Testis (tissue), 3 donors: ENCODE data around the gene EDN3. TPM values are rescaled to one million over a fixed set of nuclear protein-coding genes. Genes with fewer than 3 reads are reported as not detected.
"Not testable (repeated sequence)": the region's sequence is repeated elsewhere in the genome, so short reads cannot be mapped to it uniquely, and the experiment has no call there.

Experiments
- DNase-seq: peaks from one replicate; pipeline ENCODE4 v3.0.0-alpha.2; 2019
- H3K27ac ChIP-seq, 2 donors: fragments of 200-600 bp; sonication (generic); one replicate each; pipeline ENCODE4 v1.5.1; 2019
- H3K27me3 ChIP-seq: fragments of 200-600 bp; sonication (generic); one replicate; pipeline ENCODE4 v1.5.1; 2019
- H3K36me3 ChIP-seq: fragments of 200-600 bp; sonication (generic); one replicate; pipeline ENCODE4 v1.5.1; 2017; ENCODE audit warnings: low read depth; ENCODE audit errors: missing control alignments
- H3K4me1 ChIP-seq: fragments of 200-600 bp; sonication (generic); one replicate; pipeline ENCODE4 v1.5.1; 2019
- H3K4me3 ChIP-seq, 2 donors: fragments of 200-600 bp; sonication (generic); one replicate each; pipeline ENCODE4 v1.5.1; 2017 to 2019
- H3K9me3 ChIP-seq: fragments of 200-600 bp; sonication (generic); one replicate; pipeline ENCODE4 v1.5.1; 2017
- POLR2A ChIP-seq: fragments of 450-650 bp; IDR thresholded peaks from one replicate; pipeline ENCODE4 v1.6.1; 2017; ENCODE audit warnings: antibody characterized with exemption, mild to moderate bottlenecking, moderate library complexity
- WGBS, 2 donors: methylation state at CpG; one replicate each; pipeline ENCODE4 v1.1.5; 2018; 5-methylcytosine and 5-hydroxymethylcytosine counted together
- intact Hi-C: fragments of 100-400 bp; cut with DNase I; formaldehyde crosslinking; loops from one replicate; pipeline ENCODE4 v1.15.1; 2023; ENCODE audit warnings: low total_unique reads
- polyA plus RNA-seq: library from polyadenylated mRNA; stranded (reverse); fragments of 350-450 nt; fragmentation: Illumina TruSeq; extraction: RNeasy Lipid Tissue Mini Kit (QIAGEN cat#74804); gene quantifications from one replicate; pipeline ENCODE4 v1.2.3, GENCODE V29; 2014; ENCODE audit warnings: low read depth, low replicate concordance; ENCODE audit not compliant: insufficient read depth
- total RNA-seq, 2 donors: library from RNA; depleted of rRNA; stranded (reverse); fragments of >200 nt; gene quantifications; one replicate each; pipeline ENCODE4 v1.2.3, GENCODE V29; 2016
- TF ChIP-seq, protein P1 (sequence below), 3 experiments: fragments of 450-650 bp in 2 of 3; fragments of 200-600 bp in 1 of 3; sonication (generic) in 1 of 3; IDR thresholded peaks; one replicate each; pipeline ENCODE4 v1.5.1; 2016 to 2019; ENCODE audit warnings: antibody characterized with exemption in 3 of 3, mild to moderate bottlenecking in 2 of 3, moderate library complexity in 1 of 3

EDN3 gene
- total and polyA plus RNA-seq, 3 donors from 2014 or later, result 2.9 to 5.2 (median 3.4) TPM

GRCh38 chr20:59333260-59333845 lies 32.9 kb downstream of the EDN3 start:
- intact Hi-C loops, result no loop called here
- H3K36me3 ChIP-seq, result no peaks in the 10 kb centered on the region
- no peaks in the 10 kb centered on the region for H3K4me1 ChIP-seq
- TF ChIP-seq, protein P1, sequence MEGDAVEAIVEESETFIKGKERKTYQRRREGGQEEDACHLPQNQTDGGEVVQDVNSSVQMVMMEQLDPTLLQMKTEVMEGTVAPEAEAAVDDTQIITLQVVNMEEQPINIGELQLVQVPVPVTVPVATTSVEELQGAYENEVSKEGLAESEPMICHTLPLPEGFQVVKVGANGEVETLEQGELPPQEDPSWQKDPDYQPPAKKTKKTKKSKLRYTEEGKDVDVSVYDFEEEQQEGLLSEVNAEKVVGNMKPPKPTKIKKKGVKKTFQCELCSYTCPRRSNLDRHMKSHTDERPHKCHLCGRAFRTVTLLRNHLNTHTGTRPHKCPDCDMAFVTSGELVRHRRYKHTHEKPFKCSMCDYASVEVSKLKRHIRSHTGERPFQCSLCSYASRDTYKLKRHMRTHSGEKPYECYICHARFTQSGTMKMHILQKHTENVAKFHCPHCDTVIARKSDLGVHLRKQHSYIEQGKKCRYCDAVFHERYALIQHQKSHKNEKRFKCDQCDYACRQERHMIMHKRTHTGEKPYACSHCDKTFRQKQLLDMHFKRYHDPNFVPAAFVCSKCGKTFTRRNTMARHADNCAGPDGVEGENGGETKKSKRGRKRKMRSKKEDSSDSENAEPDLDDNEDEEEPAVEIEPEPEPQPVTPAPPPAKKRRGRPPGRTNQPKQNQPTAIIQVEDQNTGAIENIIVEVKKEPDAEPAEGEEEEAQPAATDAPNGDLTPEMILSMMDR (IDR thresholded peaks at IDR 0.05), result no peak
- TF ChIP-seq POLR2A, result no peak
- H3K9me3 ChIP-seq, result no peaks in the 10 kb centered on the region
- no peak overlapping the region for H3K4me3 ChIP-seq
- DNase-seq, result no peak
- H3K27ac ChIP-seq, result no peak overlapping the region
- no peaks in the 10 kb centered on the region for H3K27me3 ChIP-seq
- WGBS, 2 donors, result 86 to 89% methylated on average over 6 of the region's 6 CpGs

DNA sequence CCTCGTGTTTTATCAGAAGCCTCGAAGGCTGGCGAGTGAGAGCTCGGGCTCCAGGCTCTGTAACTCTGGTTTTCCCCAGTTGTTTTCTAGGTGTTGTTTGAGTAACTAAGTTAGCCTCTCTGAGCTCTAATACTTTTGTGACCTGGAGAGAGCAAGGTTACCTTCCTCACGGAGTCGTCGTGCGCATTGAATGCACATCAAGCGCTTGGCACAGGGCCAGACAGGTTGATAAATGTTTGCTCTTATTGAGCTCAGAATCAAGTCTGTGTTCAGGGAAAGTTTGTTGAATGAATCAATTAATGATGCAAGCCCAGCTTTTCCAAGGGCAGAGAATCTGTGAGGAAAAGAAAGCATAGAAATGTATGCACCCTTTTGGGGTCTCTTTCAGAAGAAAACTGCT lies 33.5 kb downstream of the EDN3 start:
- Histone ChIP-seq H3K27me3 (no peaks in the 10 kb centered on the region), H3K4me3 (no peak overlapping the region), H3K27ac (no peak overlapping the region), H3K4me1 (no peaks in the 10 kb centered on the region), H3K9me3 (no peaks in the 10 kb centered on the region), H3K36me3 (no peaks in the 10 kb centered on the region)
- TF ChIP-seq, protein P1 (IDR thresholded peaks at IDR 0.05), result no peak
- no peak for DNase-seq
- intact Hi-C loops, result no loop called here
- 69 to 82% methylated on average over 9 of the region's 9 CpGs for WGBS, 2 donors

GRCh38 chr20:59334651-59335300 lies 34.4 kb downstream of the EDN3 start:
- no peaks in the 10 kb centered on the region for H3K36me3 ChIP-seq
- no peak overlapping the region for H3K27ac ChIP-seq
- no peak for DNase-seq
- WGBS, 2 donors, result 60 to 63% methylated on average over 7 of the region's 7 CpGs
- no peaks in the 10 kb centered on the region for H3K27me3 ChIP-seq
- no peak overlapping the region for H3K4me3 ChIP-seq
- H3K9me3 ChIP-seq, result no peaks in the 10 kb centered on the region
- TF ChIP-seq, protein P1 (IDR thresholded peaks at IDR 0.05), result no peak
- TF ChIP-seq POLR2A, result no peak
- H3K4me1 ChIP-seq, result no peaks in the 10 kb centered on the region
- intact Hi-C loops, result no loop called here

GRCh38 chr20:59335377-59335776 lies 35.0 kb downstream of the EDN3 start:
- Histone ChIP-seq H3K4me3 (no peak overlapping the region), H3K36me3 (no peaks in the 10 kb centered on the region), H3K27me3 (no peaks in the 10 kb centered on the region), H3K9me3 (no peaks in the 10 kb centered on the region), H3K27ac (no peak overlapping the region), H3K4me1 (no peaks in the 10 kb centered on the region)
- intact Hi-C loops, result no loop called here
- 83 to 84% methylated on average over 4 of the region's 4 CpGs for WGBS, 2 donors
- TF ChIP-seq, protein P1 (IDR thresholded peaks at IDR 0.05), result no peak
- no peak for TF ChIP-seq POLR2A
- DNase-seq, result no peak

DNA sequence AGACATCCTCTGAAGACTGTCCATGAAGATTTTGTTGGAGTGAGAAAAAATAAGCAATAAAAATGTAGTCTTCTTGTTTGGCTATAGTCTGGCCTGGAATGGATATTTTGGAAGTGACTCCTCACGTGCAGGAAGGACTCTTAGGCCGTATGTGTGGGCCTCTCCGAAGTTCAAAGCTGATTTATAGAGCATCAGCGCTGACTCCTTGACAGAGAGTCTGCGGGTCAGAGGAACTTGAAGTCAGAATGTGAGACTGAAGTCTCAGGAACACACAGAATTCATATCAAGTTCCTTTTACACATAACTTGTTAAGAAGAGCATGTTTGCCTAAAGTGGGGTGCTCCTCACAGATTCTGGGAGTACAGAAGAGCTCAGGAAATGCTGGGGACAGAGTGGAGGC lies 36.1 kb downstream of the EDN3 start:
- no peaks in the 10 kb centered on the region for H3K4me1 ChIP-seq
- intact Hi-C loops, result no loop called here
- no peaks in the 10 kb centered on the region for H3K27me3 ChIP-seq
- DNase-seq, result no peak
- TF ChIP-seq, protein P1 (IDR thresholded peaks at IDR 0.05), result no peak
- TF ChIP-seq POLR2A, result no peak
- no peaks in the 10 kb centered on the region for H3K36me3 ChIP-seq
- H3K9me3 ChIP-seq, result no peaks in the 10 kb centered on the region
- H3K27ac ChIP-seq, result no peak overlapping the region
- H3K4me3 ChIP-seq, result no peak overlapping the region
- WGBS, 2 donors, result 53 to 72% methylated on average over 5 of the region's 5 CpGs

- 70 to 100% methylated on average over 1 of the region's 8 CpGs for WGBS, 2 donors
- H3K36me3 ChIP-seq, intact Hi-C loops, H3K27me3 ChIP-seq, H3K9me3 ChIP-seq, H3K27ac ChIP-seq, DNase-seq, H3K4me1 ChIP-seq, H3K4me3 ChIP-seq: not testable (repeated sequence)
These were observed 38.0 kb downstream of the EDN3 start for GRCh38 chr20:59338444-59338843.
